SH-SY5Y (cell line): ENCODE measurements around the gene EHD1.

Experiments
- GATA2 ChIP-seq: IDR thresholded peaks from 2 replicates; pipeline ENCODE4 v1.6.1; 2011; ENCODE audit warnings: mild to moderate bottlenecking, low read depth, low read length
- GATA3 ChIP-seq: IDR thresholded peaks from 2 replicates; pipeline ENCODE4 v1.6.1; 2011; ENCODE audit warnings: low read depth, mild to moderate bottlenecking, low read length, moderate library complexity

DNA sequence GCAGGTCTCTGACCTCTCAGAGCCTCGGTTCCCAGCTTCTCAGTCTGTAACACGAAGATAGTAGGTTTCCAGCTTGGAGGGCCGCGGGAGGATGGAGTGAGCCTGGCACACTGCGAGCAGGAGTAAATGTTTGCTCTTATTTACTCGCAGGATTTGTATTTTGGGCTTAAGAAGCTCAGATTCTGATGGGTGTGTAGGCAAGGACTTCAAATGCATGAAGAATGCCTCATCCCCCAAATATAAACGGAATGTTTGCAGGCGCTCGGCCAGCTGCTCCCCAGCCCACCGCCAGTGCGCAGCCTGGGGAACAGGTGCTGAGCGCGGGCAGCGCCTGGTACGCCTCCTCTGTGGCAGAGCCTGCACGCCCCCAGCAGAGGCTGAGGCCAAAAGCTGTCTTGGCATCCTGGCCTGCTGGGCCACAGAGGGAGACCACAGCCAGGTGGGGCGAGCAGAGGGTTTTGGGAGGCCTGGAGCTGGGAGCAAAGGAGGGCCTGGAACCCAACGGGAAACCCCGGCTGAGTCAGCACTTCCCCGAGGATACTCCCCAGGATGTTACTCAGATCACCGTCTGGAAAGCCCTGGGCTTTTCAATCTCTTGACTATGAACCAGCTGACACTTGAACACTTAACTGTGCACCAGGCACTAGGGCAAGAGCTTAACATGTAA lies 9.4 kb downstream of the EHD1 start:
- no peak for TF ChIP-seq GATA2
- TF ChIP-seq GATA3: no peak
